ENCODE data around the gene HDAC8.
"Not testable (repeated sequence)": the region's sequence is repeated elsewhere in the genome, so short reads cannot be mapped to it uniquely, and the experiment has no call there.

HDAC8 gene

DNA sequence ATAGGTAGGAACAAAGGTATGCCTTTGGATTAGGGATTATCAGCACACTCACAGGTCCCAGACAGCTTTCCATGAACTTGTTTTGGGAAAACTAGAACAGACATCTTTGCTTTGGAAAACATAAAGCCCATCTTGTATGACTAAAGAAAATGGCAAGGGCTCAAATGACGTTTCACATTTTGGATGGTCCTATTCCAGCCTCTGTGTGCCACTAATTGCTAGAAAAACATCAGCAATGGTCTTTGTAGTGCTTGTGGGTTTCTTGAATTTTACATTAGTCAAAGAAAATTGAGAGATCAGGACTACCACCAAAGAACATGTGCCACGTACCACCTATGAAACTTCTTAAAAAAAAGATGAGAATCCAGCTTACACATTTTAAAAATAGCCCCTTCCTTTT lies 111.4 kb downstream of the HDAC8 start:
- no peak for DNase-seq (ENCODE audit: low spot score)

DNA sequence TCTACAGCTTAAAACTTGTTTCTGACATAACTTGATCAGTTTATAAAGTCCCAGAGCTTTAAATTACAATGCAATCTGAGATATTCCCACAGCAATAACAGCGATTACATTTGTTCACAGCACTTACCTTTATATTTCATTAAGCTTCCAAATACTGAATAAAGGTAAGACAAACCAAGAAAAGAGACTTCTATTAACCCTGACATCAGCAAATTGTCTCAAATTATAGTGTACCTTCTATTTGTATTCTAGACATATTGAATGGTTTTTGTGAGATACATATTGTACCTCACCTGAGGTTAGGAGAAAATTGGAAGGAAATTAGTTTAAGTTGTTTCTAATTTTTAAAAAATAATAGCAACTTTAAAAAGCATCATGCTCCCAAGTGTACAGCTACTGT lies 111.9 kb downstream of the HDAC8 start:
- DNase-seq (ENCODE audit: low spot score) = no peak

DNA sequence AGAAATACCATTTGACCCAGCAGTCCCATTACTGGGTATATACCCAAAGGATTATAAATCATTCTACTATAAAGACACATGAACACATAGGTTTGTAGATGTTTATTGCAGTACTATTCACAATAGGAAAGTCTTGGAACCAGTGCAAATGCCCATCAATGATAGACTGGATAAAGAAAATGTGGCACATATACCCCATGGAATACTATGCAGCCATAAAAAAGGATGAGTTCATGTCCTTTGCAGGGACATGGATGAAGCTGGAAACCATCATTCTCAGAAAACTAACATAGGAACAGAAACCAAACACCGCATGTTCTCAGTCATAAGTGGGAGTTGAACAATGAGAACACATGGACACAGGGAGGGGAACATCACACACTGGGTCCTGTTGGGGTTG lies 123.6 kb downstream of the HDAC8 start:
- DNase-seq (ENCODE audit: low spot score) = not testable (repeated sequence)

DNA sequence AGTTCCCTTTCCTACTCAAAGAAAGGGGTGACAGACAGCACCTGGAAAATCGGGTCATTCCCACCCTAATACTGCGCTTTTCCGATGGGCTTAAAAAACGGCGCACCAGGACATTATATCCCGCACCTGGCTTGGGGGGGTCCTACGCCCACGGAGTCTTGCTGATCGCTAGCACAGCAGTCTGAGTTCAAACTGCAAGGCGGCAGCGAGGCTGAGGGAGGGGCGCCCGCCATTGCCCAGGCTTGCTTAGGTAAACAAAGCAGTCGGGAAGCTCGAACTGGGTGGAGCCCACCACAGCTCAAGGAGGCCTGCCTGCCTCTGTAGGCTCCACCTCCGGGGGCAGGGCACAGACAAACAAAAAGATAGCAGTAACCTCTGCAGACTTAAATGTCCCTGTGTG lies 131.9 kb downstream of the HDAC8 start:
- not testable (repeated sequence) for DNase-seq (ENCODE audit: low spot score)

DNA sequence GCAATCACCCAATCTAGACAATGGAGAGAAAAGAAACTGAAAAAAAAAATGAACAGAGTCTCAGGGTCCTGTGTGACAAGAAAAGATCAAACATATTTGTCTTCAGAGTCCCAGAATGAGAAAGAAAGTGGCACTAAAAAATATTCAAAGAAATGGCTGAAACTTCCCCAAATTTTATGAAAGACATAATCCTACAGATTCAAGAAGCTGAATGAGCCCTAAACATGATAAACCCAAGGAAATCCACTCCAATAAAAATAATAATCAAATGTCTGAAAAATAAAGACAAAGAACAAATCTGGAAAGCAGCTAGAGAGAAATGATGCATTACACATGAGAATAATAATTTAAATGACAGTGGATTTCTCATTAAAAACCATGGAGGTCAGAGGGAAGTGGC lies 136.6 kb downstream of the HDAC8 start:
- no peak for DNase-seq (ENCODE audit: low spot score)

DNA sequence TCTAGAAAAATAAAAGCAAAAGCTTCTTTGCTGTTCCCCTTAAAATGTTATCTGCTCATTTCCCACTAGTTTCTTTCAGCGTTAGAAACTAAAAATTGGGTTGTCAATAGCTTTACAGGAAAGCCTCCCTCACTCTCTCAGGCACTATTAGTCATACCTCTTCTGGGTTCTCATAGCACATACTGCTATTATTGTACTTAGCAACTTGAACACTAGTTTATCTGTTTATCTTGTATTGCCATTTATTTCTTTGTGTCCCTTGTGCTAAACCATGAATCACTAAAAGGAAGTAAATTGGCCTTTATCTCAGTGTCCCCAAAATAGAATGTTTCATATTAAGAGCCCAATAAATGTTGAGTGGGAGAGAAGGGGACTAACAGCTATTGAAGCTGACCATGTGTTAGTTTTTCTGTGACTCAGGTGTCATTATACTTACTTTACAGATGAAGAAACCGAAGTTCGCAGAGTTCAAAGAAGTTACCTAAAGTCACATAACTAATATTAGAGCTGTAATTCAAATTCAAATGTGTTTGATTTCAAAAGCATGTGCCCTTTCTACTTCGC lies 142.2 kb downstream of the HDAC8 start:
- DNase-seq (ENCODE audit: low spot score) = no peak

DNA sequence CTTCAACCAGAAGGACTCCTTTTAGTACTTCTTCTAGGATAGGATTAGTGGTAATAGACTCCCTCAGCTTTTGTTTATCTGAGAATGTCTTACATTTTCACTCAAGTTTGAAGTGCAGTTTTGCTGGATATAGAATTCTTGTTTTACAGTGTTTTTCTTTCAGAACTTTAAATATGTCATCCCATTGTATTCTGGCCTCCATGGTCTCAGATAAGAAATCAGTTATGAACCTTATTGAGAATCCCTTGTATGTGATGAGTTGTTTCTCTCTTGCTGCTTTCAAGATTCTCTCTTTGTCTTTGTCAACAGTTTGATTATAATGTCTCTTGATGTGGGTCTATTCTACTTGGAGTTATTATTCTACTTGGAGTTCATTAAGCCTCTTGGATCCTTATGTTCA lies 150.8 kb downstream of the HDAC8 start:
- no peak for DNase-seq (ENCODE audit: low spot score)

DNA sequence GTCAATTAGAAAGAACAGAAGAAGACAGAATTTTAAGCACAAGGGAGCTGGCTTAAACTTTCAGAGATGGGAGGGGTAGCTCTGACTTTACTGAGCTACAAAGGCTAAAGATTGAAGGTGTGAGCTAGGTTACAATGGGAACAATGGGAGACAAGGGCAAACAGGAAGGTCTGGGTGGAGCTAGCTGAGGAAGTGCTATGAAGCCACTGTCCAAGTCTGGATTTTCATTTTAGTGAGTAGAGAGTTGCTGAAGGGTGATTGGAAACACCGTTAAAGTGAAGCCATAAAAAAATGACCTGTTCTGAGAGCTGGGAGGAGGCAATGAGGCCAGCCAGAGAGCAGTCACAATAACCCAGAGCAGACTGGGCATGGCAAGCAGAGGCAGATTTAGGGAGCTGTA lies 162.7 kb downstream of the HDAC8 start:
- DNase-seq (ENCODE audit: low spot score) = no peak

DNA sequence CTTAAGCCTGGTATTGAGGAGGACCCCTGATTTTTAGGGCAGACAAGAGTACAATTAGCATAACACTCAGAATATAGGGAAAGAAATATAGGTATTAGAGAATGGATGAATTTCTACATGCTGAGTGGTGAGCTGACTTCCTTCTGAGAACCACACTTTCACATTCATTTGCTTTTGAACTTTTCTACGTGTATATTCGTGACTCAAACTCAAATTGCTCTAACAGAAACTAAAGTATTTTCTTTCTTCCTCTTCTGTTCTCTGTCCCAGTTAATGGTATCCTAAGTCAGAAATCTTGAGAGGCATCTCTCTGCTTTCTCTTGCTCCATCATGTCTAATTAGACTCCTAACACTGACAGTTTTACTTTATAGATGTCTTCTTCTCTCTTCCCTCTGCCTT lies 163.8 kb downstream of the HDAC8 start:
- no peak for DNase-seq (ENCODE audit: low spot score)

DNA sequence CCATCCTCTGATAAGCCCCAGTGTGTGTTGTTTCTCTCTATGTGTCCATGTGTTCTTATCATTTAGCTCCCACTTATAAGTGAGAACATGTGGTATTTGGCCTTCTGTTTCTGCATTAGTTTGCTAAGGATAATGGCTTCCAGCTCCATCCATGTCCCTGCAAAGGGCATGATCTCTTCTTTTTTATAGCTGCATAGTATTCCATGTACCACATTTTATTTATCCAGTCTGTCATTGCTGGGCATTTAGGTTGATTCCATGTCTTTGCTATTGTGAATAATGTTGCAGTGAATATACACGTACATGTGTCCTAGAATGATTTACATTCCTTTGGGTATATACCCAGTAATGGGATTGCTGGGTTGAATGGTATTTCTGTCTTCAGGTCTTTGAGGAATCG lies 167.5 kb downstream of the HDAC8 start:
- DNase-seq (ENCODE audit: low spot score) = not testable (repeated sequence)

DNA sequence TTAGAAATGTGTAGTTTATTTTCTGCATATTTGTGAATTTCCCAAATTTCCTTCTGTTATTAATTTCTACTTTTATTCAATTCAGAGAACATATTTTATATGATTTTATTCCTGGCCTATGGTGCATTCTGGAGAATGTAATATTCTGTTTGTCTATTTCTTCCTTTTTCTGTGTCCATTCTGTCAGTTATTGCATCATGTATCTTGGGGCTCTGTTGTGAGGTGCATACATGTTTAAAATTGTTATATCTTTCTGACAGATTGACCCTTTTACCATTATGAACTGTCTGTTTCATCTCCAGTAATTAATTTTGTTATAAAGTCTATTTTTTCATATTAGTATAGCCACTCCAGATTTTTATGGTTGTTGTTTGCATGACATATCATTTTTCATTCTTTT lies 170.0 kb downstream of the HDAC8 start:
- DNase-seq (ENCODE audit: low spot score) = no peak

DNA sequence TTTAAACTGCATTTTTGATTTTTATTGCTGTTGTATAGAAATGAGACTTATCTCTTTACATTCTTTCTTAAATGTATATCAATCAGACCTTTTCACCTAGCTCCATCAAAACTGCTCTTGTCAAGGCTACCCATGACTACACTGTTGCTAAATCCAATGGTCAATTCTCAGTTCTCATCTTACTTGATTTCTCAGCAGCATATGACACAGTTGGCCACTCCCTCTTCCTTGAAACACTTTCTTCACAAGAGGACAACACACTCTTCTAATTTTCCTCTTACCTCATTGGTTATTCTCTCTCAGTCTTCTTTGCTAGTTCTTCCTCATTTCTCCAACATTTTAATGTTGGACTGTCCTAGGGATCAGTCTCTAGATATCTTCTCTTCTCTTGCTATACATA lies 172.8 kb downstream of the HDAC8 start:
- DNase-seq (ENCODE audit: low spot score) = no peak

DNA sequence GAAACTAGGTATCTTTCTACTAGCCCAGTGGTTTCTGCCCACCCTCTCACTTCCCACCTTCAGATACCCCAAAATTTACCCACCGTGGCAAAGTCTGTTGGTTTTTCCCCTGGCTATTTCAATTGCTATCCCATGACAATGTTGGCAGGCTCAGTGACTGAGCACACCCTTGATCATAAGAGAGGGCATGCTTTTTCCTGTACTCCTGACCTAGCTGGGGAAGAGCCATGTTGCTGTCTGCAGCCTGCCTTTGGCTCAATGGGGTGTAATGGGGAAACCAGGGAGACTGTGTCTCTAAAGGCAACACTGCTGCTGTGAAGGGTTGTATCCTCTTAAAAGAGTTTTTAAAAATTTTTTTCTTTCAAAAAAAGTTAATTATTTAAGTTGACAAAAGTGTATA lies 176.5 kb downstream of the HDAC8 start:
- no peak for DNase-seq (ENCODE audit: low spot score)

DNA sequence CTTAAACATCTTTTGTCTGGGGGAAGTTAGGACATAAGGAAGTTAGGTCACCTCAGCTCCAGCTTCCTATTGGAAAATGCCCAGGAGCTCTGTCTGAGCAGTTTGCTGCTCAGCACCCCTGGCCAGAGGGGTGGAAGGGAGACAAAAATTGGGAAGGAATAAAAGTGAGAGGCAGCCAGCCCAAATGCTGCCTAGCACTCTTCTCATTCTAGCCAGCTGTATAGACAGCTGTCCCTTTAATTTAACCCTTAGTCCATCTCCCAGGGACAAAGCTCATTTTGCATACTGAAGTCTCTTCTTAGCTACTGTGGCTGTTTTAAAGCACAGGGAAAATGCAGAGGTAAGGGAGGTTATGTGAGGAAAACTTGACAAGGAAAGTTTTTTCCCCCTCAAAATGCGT lies 177.4 kb downstream of the HDAC8 start:
- DNase-seq (ENCODE audit: low spot score) = peak; percentile 7

DNA sequence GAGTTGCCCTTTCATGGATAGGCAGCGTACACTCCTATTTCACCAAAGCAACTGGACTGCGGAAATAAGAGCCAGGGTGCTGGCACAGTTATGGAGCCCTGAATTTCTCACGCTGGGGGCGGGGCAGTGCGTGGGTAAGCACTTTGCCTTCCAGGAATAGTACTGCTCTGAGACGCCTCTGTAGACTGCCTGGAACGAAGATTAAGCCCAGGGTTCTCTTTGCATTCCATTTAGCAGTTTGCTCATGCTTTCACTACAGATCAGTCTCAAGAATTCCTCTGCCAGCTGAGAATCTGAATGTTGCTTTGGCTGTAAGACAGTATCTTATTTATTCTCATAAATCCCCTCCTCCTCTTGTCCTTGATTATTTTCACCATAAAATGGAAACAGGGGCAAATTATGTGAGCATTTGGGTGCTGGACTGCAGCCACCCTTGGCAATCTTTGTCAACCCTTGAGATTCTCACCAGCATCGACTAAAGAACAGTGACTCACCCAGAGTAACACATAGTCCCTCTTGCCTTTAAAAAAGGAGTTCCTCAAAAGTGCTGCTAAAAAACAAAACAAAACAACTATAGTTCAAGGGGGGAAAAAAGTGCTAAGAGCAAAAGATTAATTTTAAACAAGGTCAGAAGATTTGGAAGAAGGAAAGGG lies 178.0 kb downstream of the HDAC8 start:
- DNase-seq (ENCODE audit: low spot score) = peak; percentile 42

DNA sequence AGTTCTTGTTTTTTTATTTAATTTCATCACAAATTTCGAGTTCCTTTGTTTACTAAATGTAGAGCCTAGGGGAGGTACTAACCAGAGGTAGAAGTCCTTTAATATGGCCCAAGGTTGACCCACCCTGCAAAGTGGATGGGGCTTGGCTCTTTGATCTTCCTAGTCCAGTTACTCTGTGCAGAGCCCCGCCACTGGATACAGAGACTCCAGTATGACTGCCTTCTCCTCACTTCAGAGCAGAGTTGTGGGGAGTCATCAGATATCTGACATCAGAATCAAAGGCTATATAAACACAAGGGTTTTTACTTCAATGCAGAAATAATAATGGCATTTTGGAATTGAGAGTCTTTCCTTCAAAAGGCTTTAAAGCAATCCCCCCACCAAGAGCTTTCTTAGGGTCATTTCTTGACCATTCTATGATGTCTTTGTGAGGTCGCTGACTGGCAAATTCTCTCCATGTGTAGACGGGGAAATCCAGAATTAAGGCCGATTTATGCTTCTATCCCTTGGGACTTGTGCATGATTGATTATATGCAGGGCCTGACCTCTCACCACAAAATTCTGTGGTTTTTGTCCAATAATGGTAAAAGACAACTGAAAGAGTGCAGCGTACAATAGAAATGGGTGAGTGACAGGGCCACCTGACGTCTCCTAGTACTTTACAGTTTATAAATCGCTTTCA lies 178.7 kb downstream of the HDAC8 start:
- no peak for DNase-seq (ENCODE audit: low spot score)

DNA sequence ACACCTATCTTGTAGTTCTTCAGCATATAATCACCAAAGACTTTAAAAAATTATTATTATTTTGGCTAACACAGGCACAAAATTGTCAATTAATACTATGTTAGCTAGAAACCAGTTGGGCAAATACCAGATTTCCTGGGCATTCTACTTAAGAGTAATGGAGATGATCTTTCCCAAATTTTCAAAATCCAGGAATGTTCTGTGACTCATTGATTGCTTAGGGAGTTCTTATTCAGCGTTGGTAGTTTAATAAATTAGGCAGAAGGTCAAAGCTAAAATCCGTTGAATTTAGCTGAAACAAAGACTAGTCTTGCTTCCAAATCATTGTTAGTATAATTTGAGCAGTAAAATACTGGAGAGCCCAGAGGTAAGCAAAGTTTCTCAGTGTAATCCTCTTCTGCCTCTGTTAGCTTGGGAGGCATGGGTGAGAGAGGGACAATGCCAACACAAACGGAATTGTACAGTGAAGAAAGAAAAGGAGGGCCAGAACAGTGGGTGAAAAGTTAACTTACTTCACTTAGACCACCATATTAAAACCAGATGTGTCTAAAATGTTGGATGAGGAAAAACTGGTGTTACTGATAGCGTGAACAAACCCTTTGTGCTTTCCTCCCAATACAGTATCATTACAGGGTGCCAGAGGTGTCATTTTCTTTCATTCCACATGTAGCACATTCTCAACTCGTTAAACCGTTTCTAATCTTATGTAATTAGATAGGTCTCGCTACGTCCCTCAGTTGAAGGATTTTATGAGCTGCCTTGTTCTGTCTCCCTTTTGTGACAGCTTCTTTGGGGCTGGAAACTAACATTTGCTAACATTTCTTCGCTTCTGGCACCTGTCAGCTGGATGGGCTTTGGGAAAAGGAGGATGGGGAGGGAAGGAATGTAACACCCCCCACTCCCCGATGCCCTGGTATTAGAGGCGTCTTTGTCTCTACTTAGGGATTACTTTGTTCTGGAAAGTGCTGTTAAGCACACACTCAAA lies 179.5 kb downstream of the HDAC8 start:
- DNase-seq (ENCODE audit: low spot score) = no peak

DNA sequence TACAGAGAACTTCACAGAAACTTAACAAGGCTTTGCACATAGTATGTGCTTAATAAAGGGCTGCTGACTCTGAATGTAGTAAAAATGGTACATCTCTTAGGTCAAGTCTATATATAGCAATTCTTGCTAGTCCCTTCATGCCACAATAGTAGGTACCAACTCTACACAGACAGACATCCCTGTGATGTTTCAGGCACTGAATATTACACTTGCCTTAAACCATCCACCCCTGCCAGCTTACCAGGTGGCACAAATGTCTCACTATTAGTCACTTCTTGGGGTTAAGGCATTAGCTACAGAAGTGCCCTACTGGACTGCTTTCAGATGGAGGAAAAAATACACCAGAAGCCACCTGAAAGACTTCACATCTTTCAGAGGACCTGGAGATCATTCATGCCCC lies 180.6 kb downstream of the HDAC8 start:
- DNase-seq (ENCODE audit: low spot score) = no peak

DNA sequence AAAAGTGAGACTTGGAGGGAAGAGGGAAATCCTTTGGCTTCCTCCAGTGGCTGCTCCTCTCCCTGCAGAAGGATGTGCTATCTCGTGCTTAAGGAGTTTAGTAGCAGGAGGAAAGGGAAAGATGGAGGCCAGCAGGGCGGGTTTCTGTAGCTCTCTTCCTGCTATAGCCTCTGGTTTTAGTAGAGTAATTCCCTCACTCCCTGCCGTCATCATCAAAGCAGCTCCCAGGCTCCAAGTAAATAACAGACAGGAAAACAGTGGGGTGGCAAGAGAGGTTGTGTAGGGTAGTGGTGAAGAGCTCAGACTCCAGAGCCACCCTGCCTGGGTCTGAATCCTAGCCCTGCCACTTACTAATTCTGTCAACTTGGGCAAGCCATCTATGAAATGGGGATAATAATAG lies 185.4 kb downstream of the HDAC8 start:
- no peak for DNase-seq (ENCODE audit: low spot score)

DNA sequence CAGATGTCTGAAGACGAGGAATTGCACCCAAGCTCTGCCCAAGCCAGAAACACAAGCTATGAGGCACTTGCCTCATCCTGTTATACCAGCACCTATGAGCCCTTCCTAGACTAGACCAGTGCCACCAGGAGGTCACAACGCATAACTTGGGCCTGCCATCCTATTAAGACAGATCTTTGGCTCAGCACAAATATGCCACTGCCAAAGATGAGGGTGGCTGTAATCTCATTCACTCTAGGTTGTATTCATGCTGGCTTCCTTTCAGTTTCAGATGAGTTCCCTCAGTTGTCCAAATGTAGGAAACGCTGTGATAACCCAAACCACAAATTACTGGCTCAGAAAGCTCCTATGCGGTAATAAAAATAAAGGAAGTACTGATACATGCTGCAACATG lies 190.4 kb downstream of the HDAC8 start:
- DNase-seq (ENCODE audit: low spot score) = no peak

DNA sequence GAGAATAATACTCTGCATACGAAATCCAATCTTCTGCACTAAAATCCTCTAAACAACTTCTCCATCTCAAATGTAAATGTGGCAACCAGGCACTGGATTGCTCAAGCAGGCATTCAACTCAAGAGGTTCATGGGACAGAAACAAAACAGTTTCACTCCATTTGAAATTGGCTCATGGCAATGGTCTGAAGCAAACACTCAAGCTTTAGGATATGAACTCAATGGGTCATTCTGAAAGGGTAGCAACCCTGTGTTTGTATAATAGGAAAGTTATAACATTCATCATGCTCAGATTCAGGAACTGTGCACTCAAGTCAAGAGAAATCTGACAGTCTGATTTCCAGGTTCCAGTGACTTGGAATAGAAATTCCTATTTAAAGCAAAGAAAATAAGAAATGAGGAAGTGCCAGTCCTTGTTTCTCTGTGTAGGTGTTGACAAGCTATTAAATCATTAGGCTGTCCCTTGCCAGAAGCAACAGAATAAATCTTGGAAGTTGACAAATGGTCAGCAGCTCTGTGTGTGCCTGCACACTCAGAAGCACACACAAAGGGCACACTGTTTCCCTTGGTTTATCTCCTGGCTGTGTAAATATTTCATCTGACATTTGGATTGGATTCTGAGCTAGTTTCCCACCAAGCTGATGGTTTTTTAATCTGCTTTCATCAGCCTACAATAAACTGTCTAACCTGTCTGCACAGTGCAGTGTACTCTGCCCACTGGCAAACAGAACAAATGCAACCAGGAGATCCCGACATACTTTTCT lies 191.0 kb downstream of the HDAC8 start:
- DNase-seq (ENCODE audit: low spot score) = no peak

DNA sequence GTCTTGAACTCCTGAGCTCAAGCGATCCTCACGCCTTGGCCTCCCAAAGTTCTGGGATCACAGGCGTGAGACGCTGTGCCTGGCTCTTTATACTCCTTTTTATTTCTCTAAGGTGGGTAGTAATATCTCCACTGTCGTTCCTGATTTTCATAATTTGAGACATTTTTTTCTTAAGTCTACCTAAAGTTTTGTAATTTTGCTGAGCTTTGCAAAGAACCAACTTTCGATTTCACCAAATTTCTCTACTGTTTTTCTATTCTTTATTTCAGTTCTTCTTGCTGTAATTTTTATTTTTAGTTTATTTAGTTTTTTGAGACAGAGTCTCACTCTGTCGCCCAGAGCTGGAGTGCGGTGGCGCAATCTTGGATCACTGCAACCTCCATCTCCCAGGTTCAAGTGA lies 196.5 kb downstream of the HDAC8 start:
- no peak for DNase-seq (ENCODE audit: low spot score)
